ENCODE measurements around the gene PLIN3. TPM values are rescaled to one million over a fixed set of nuclear protein-coding genes. Genes with fewer than 3 reads are reported as not detected.
"Not testable (repeated sequence)": the region's sequence is repeated elsewhere in the genome, so short reads cannot be mapped to it uniquely, and the experiment has no call there.

Gene PLIN3
- total and polyA plus RNA-seq, 9 donors: 26.1 to 83.9 (median 72.5) TPM

DNA sequence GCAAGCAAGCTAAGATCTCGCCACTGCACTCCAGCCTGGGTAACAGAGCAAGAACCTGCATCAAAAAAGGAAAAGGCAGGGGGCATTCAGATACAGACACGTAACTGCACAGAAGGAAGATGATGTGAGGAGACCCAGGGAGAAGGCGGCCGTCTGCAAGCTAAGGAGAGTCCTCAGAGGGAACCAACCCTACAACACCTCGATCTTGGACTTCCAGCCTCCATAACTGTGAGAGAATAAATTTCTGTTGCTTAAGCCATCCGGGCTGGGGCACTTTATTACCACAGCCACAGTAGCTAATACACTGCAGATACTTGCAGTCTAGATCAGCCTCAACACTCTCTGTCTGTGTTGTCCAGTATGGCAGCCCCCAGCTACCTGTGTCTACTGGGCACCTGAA lies 43.9 kb downstream of the PLIN3 start:
- intact Hi-C loops (cut with DNase I): no loop called here
- Histone ChIP-seq H3K36me3 (no peaks in the 10 kb centered on the region), H3K9me3 (no peaks in the 10 kb centered on the region), H3K4me3 (no peak overlapping the region), H3K4me1 (ENCODE audit: insufficient read depth) (no peaks in the 10 kb centered on the region), H3K27ac (no peak overlapping the region), H3K27me3 (no peaks in the 10 kb centered on the region)
- whole genome bisulfite sequencing, 3 donors: 80 to 89% (median 88%) methylated on average over 6 of the region's 6 CpGs
- DNase-seq: no peak
- TF ChIP-seq EP300 (IDR thresholded peaks at IDR 0.05) (no peak), POLR2A (IDR thresholded peaks at IDR 0.05) (no peak)

DNA sequence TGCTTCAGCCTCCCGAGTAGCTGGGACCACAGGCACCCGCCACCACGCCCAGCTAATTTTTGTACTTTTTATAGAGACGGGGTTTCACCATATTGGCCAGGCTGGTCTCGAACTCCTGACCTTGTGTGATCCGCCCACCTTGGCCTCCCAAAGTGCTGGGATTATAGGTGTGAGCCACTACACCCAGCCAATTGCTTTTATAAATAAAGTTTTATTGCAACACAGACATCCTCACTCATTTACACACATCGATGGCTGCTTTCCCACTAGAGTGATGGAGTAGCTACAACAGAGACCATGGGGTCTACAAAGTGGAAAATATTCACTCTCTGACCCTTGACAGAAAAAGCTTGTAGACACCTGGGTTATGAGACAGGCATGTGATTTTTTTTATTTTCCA lies 45.1 kb downstream of the PLIN3 start:
- H3K4me3 ChIP-seq; DNase-seq; H3K36me3 ChIP-seq; H3K9me3 ChIP-seq; H3K4me1 ChIP-seq (ENCODE audit: insufficient read depth); intact Hi-C loops (cut with DNase I); H3K27ac ChIP-seq; H3K27me3 ChIP-seq: not testable (repeated sequence)
- 96 to 98% (median 97%) methylated on average over 7 of the region's 7 CpGs for WGBS, 3 donors

DNA sequence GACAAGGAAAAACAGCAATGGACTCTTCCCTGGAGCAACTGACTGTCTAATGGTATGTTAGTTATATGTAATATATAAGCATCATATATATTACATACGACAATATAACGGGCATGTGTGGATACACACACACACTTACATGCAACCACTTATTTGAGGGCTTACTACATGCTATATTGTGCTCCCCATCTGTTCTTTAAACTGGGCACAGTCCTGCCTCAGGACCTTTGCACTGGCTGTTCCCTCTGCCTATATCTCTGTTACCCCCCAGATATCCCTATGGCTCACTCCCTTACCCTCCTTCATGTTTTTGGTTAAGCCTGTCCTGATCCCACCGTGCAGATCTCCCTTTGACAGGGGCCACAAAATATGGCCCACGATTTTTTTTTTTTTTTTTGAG lies 46.2 kb downstream of the PLIN3 start:
- TF ChIP-seq, protein P1, sequence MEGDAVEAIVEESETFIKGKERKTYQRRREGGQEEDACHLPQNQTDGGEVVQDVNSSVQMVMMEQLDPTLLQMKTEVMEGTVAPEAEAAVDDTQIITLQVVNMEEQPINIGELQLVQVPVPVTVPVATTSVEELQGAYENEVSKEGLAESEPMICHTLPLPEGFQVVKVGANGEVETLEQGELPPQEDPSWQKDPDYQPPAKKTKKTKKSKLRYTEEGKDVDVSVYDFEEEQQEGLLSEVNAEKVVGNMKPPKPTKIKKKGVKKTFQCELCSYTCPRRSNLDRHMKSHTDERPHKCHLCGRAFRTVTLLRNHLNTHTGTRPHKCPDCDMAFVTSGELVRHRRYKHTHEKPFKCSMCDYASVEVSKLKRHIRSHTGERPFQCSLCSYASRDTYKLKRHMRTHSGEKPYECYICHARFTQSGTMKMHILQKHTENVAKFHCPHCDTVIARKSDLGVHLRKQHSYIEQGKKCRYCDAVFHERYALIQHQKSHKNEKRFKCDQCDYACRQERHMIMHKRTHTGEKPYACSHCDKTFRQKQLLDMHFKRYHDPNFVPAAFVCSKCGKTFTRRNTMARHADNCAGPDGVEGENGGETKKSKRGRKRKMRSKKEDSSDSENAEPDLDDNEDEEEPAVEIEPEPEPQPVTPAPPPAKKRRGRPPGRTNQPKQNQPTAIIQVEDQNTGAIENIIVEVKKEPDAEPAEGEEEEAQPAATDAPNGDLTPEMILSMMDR (IDR thresholded peaks at IDR 0.05): no peak
- TF ChIP-seq POLR2A (IDR thresholded peaks at IDR 0.05) (no peak), EP300 (IDR thresholded peaks at IDR 0.05) (no peak)
- WGBS, 3 donors: 72 to 92% (median 86%) methylated on average over 4 of the region's 4 CpGs
- H3K27ac ChIP-seq: no peak overlapping the region
- no peaks in the 10 kb centered on the region for H3K27me3 ChIP-seq
- intact Hi-C loops (cut with DNase I): no loop called here
- no peaks in the 10 kb centered on the region for H3K36me3 ChIP-seq
- no peaks in the 10 kb centered on the region for H3K9me3 ChIP-seq
- H3K4me1 ChIP-seq (ENCODE audit: insufficient read depth): no peaks in the 10 kb centered on the region
- no peak overlapping the region for H3K4me3 ChIP-seq
- DNase-seq: no peak

DNA sequence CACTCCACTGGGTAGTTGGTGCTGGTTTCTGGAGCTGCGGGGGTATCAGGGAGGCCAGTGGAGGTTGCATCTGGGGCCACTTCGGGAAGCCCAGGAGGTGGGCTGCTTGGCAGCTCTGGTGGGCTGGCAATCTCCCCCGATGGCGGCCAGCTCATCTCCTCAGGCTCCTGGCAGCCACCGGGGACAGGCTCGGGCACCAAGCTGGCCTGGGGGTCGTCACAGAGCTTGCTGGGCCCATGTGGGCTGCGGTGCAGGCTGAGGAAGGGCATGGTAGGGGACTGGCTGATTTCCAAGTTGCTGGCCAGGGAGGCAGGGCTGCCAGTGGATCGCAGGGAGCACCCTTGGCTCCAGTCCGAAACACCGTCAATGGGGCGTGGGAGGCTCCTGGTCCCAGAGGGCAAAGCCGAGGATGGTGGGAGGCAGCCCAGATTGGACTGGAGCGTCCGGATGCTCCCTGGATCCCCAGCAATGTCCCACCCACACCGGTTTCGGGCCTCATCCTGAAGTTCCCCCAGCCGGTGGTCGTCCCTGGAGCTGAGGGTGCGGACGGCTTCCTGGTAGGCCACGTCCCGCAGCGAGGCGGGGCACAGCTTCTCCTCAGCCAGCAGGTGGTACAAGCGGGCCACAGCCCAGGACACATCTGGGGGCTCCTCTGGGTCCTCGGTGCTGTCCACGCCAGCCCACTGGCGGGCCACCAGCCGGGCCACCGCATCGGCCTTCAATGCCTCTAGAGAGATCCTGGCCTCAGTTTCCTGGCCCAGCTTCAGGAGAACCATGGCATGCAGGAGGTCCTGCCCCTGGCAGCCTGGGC lies 49.8 kb downstream of the PLIN3 start:
- TF ChIP-seq, protein P1 (IDR thresholded peaks at IDR 0.05): no peak
- no peak for TF ChIP-seq EP300 (IDR thresholded peaks at IDR 0.05)
- no peak for TF ChIP-seq POLR2A (IDR thresholded peaks at IDR 0.05)
- Histone ChIP-seq H3K4me3 (no peak overlapping the region), H3K27ac (no peak overlapping the region), H3K27me3 (no peaks in the 10 kb centered on the region), H3K9me3 (no peaks in the 10 kb centered on the region), H3K4me1 (ENCODE audit: insufficient read depth) (no peaks in the 10 kb centered on the region), H3K36me3 (no peaks in the 10 kb centered on the region)
- WGBS, 3 donors: 85 to 91% (median 87%) methylated on average over 27 to 32 of the region's 32 CpGs
- no peak for DNase-seq
- intact Hi-C loops (cut with DNase I): no loop called here

DNA sequence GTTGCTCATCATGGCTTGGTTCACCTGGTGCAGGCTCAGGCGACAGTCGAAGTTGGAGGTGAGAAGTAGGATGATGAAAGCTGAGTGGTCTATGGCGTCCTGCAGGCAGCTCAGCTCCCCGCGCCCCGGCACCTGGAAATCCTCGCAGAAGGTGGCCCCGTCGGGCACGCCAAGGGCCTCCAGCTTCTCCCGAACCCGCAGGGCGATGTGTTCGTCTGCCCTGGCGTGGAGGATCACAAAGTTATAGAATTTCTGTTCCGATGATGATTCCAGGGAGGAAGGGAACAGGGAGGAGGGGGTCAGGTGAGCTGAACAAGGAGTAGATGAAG lies 50.6 kb downstream of the PLIN3 start:
- TF ChIP-seq, protein P1 (IDR thresholded peaks at IDR 0.05): no peak
- 92 to 96% (median 95%) methylated on average over 16 of the region's 16 CpGs for WGBS, 3 donors
- no peaks in the 10 kb centered on the region for H3K36me3 ChIP-seq
- DNase-seq: no peak
- H3K27me3 ChIP-seq: no peaks in the 10 kb centered on the region
- intact Hi-C loops (cut with DNase I): no loop called here
- no peaks in the 10 kb centered on the region for H3K9me3 ChIP-seq
- no peaks in the 10 kb centered on the region for H3K4me1 ChIP-seq (ENCODE audit: insufficient read depth)
- no peak overlapping the region for H3K4me3 ChIP-seq
- H3K27ac ChIP-seq: no peak overlapping the region
